ENCODE results near the gene WIPF3.

WIPF3 gene

DNA sequence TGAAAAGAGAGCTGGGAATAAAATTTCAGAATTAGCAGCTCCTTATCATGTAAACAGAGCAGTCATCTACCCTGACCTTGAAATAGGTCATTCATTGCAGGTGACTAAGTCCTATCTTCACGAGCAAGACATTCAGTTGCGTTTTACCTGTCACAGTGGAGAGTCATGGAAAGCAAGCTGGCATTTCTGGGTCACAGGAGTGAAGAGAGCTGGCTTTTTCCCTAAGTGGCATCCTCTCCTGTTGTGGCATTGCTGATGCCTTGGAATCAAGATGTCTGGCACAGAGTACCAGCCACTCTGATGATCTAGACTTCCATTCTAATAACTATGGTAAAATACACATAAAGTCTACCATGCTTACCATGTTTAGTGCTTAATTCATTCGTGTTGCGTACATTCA lies 112.5 kb downstream of the WIPF3 start:
- DNase-seq, result no peak

DNA sequence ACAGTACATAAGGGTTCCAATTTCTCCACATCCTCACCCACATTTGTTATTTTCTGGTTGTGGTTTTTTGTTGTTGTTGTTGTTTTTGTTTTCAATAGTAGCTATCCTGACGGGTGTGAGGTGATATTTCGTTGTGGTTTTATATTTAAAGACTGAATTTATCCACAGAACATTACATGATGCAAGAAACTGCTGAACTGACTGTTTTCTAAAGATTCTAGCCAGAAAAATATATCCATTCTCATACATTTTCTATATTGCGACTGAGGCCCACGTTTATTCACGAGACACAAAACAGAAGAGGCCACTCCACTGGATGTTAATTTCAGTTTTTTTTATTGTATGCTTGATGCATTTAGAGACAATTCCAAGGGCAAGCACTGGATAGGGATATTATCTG lies 113.5 kb downstream of the WIPF3 start:
- DNase-seq, result no peak

DNA sequence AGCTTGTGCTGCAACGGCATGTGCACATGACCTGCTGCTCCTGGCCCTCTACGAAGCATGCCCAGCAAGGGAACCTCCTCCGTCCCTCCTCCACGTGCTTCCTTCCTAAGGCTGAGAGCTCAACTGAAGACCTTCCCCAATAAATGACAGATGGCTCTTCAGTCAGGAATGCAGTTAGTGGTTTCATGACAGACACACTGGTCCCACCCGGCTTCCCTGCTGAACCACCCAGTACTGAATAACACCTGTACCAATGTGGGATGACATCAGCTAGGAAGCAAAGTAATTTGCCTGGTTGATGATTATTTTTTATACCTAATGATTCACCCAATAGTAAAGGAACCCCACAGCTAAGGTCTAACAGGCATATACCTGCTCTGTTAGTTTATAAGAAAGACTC lies 114.2 kb downstream of the WIPF3 start:
- DNase-seq, result no peak

DNA sequence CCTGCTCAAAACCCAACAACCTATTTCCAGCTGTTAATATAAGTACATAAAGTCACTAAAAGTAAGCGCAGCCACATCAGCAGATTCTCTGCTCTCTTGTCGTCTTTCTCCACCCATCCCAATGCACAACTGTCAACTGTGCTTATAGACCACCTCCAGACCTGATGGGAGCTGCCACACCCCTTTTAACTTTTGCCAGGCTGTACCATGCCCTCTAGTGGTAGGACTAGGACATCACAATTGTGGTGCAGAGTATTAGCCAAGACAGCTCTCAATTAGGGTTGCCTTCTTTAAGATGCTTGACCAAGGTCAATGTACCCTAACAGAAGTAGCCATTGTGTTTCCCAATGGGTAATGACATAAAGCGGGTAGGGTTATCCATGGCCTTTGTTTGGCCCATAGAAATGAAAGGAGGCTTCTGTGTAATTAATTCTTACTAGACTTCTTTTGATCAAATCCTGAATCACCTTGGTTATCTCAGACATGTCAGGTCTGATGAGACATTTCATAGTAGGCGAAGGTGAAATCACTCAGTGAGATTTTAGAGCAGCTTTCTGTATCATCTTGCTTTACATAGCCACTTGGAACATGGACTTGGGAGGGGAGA lies 115.2 kb downstream of the WIPF3 start:
- DNase-seq, result no peak

DNA sequence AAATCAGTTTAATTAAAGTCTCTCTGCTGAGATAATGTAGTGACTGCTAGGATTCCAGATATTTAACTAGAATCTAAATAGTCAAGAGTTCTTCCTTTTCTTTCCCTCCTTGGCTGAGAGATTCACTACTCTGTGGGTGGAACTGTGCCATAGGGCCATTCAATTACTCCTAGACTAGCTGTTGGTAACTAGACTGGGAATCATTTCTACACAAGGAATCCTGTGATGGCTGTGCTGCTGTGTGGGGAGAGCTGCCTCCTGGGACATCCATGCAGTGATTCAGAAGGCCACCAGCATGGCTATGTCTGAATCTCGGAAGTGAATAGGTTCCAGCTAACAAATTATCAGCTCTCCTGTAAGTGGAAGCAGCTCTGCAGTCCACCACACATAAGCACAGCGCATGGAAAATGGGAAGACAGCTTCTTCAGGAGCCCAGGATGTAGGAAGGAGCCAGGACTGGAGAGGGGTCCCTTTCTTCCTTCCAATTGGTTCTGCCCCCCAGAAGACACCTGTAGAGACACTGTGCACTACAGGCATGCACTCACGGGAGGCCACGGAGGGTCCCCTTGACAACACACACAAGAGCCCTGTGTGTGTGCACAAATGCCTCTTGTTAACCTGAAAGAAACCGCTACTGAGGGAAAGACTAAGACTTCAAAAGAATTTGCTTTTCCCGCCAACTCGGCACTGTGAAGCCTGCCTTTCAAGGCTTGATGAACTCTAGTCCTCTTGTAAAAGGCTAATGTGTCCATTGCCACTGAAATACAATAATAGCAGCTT lies 116.8 kb downstream of the WIPF3 start:
- no peak for DNase-seq

DNA sequence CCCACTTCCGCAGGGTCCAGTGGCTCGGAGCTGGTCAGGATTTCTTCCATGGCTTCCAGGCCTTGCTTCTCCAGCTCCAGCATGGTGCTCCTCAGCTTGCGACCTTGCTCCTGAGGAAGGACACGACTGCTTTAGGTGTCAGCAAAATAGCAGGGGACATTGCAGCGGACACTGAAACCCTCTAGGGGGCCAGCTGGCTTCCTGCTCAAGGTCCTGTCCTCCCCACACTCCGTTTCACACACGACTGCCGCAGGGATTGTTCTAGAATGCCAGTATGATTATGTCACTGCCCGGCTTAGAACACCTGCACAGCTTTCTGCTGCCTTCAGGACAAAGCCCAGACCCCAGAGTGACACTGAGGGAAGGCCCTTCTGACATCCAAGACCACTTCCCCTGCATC lies 117.7 kb downstream of the WIPF3 start:
- no peak for DNase-seq

DNA sequence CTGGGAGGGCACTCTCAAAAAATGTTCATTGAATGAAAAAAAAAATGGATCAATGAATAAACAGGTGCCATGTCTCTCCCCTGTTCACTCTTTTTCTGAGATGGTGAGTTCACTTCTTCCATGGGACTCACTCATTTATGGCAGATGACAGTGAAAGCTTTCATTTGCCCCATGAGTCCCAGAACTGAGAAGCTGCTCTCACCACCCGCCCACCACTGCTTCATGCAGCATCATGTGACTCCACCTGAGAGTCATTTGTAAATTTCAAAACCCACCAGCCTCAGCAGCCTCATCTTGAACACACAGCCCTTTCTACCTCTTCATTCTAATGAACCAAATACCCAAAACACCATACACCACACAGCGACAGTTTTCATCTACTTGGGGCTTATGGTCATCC lies 118.4 kb downstream of the WIPF3 start:
- no peak for DNase-seq

DNA sequence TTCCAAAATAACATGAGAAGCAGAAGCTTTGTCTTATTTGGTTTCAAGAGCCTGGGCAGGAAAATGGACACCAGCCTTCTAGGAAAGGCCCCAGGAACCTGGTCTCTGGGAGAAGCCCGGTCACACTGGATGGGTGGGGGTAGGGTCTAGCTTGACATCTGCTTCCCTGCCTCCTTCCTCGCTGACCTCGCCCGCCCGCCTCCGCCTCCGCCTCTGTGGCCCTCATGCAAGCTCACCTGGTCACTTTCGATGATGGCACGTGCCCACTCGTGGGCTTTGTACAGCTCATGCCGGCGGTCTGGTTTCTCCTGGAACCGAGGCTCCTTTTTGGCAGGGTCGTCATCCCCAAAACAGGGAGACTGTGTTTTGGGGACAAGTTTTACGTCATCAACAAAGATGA lies 119.9 kb downstream of the WIPF3 start:
- DNase-seq, result no peak

DNA sequence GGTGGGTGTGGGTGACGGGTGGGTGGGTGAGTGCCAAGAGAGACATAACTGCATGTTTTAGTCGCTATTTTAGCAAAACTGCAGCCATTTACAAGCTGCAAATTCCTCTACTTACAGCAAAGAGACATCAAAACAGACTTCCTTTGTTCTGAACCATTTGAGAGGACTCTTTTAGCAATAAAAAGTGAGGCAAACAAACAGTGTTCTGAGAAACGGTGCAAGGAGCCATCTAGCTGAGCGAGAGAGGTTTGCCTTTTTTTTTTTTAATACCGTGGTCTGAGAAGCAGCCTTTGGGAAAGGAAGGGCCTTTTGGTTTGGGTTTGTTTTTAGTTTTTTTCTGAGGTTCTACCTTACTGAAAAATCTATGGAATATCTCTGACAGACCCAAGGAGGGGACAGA lies 120.4 kb downstream of the WIPF3 start:
- no peak for DNase-seq

DNA sequence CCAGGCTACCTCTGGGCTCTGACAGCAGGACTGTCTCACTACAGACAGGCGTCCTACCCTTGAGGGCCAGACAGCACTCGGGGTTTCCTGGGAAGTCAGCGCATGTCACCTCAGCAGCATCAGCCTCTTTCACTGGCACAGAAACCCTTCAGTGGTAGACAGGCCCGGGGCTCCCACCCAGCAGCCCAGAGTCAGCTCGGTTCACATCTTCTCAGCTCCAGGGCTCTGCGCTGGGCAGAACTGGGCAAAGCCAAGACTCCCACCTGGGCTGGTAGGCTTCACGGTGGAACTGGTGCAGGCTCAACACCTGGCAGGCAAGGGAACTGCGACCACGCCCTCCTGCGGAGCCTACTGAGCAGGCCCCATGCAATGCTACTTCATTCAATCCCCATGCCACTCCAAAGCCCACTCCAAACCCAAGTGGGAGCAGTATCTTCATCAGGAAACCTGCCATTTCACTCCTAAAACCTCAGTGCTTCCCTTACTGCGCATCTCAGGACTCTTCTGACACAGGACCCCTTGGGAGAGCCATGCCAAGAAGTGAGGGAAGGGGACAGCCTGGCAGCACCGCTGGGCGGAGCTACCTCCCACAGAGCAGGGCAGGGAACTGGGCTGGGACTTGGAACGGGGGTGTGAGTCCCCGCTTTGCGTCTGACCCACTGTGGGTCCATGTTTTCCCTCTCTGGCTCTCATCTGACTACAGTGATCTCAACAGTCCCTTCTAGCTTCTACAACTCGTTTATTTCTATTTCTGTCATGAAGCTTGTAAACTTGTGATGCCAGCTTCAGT lies 122.9 kb downstream of the WIPF3 start:
- DNase-seq, result no peak

DNA sequence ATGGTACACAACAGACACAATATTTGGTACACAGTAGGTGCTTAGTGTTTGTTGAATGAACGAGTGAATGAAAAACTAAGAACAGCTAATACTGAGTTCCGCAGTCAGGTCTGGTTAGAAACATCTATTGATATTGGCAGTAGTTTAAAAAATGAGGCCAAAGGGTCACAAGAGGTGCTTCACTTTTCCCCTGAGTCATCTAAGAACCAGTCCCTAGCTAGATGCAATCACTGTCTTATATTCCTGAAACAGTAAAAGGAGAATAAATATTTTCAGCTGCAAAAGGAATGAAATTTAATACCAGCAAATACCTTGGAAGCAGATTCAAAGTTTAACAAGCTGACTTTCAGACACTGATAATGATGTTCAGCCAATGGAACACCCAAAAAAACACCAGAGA lies 128.8 kb downstream of the WIPF3 start:
- no peak for DNase-seq

DNA sequence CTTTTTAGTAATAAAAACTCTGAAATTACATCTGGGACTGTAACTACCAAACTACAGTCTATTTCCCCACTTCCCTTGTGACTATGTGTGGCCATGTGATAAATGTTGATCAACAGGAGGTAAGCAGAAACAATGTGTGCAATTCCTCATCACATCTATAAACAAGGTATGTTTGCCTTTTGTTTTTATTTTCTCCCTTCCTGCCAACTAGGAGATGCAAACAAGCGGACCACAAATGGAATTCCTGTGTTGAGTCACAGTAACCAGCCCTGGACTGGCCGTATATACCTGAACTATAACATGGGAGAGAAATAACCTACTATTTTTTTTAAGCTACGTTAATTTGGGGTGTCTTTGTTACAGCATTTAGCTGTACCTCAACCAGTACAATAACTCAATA lies 130.8 kb downstream of the WIPF3 start:
- DNase-seq, result no peak

DNA sequence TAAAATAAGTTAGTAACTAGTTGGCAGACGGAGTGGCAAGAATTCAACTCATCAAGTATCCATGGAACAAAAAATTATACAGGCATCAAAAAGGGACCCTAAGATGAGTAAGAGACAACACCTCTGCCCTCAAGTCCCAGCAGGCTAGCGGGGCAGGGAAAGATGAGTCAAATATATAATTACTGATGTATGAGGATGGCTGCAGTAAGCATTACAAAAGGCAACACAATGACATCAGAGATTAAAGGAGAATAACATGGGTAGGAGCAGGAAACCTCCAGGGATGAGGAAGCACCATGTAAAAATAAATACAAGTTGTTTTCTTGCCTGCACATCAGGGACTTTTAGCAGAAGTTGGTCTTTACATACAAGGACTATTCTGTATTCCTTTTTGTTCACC lies 133.9 kb downstream of the WIPF3 start:
- no peak for DNase-seq

DNA sequence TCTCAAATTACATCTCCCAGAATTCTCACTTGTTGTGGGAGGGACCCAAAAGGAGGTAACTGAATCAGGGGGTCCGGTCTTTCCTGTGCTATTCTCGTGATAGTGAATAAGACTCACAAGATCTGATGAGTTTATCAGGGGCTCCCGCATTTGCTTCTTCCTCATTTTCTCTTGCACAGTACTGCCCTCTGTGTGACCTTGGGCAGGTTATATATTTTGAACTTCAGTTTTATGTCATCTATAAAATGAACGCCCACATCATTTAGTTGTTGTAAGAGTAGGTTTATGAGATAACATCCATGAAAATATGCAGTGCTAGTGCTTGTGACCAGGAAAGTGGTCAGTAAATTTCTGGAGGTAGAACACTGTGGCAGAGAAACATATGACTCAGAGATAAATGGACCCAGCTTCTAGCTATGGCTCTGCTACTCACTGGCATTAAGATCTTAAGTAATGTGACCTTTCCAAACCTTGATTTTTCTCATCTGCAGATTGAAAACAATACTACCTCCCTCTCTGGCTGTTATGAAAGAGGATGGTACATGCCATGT lies 139.0 kb downstream of the WIPF3 start:
- no peak for DNase-seq

DNA sequence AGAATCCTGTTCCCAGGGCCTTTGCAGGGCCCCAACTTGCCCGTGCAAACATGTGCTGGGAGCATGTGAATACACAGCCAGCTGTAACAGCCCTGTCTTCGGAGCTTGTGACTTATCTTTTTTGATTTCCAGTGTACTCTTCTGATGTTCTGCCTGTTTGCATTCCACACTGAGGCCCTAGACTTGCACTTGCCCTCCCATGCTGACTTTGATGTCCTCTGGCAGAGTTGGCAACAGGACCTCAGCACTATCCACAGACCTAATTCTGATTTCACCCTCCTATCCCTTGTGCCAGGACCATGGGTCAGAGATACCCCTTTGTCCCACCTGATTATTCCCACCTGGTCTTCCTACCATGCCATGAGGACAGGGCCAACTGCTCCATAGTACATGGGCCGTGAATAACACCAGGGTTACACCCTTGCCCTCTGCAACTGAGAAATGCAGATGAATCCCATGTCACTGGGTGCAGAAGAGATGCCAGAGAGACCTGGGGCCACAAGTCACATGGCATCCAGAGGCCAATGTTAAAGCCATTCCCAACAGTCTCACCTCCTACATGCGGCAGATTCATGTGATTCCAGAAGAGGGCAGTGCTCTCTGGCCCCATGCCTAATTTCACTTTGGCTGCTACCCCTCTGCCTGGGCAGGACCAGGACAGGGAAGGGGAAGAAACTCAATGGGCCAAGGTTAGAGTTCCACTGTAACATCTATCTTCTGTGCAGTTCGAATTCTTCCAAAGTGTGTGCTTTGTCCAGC lies 140.3 kb downstream of the WIPF3 start:
- no peak for DNase-seq

DNA sequence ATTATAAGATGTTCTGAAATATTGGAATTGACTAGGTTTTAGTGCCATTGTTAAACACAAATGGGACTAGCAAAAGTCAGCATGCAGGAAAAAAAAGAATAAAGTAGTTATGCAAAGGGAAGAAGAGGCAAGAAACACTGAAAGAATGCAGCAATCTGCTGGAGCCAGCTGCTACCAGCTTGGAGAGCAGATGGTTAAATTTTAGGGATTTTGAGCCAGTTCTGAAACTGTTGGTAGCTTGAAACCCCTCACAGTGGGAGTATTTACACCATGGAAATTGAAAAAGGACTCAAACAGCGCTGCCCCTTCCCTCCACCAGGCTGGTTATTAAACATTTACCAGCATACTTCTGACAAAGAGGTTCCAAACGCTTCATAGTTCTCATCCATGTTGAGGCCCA lies 142.3 kb downstream of the WIPF3 start:
- DNase-seq, result no peak

DNA sequence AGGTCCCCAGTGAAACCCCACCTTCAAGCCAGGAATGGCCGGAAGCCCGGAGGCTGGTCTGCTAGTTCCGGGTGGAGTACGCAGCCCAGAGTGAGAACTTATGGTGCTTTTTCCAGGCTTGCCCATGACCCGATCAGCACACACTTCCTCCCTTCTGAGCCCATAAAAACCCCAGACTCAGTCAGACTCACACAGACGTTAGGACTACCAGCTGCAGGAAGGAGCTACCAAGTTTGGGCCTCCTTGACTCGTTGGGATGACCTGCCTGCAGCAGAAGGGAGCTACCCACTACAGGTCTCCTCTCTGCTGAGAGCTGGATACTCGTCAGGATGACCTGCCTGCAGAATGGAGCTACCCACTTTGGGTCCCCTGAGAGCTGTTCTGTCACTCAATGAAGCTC lies 144.2 kb downstream of the WIPF3 start:
- DNase-seq, result no peak

DNA sequence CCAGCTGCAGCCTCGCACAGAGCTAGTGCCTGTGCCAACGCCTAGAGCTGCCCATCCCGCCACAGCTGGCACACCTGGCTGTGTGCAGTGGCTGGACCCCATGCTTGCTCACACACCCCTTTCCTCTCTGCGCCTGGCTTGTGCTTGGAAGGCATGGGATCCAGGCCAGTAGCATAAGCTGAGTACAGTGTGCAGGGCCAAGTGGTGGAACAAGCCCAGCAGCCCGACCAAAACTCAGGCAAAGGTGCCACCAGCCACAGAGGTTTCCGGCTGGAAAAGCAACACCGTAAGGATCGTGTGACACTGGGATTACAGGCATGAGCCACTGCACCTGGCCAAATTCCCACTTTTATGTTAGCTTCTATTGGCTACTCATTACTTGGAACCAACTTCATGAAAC lies 144.9 kb downstream of the WIPF3 start:
- no peak for DNase-seq

DNA sequence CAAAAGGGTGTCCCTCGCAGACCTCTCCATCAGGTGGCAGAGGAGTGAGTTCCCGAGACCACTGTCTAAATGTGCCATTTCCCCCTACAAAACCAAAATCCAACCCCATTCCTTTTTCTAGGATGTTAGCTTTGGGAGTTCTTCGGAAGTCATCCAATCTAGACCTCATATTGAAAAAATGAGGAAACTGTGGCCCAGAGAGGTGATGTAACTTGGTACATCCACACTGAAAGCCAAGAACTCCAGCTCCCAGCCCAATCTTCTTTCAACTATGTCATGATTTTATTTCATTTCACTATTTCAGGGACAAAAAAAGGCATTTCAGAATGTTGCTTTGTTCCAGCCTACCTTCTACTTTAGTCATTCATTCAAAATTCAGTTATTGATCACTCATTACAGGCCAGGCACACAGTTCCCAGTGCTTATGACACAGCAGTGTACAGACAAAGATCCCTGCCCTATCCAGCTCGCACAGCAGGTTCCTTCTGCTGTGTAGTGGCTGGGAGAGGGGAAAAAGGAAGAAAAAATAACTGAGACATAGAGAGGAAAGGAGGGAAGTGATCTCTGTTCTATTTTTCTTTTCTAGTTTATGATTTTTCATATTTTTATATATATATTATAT lies 147.5 kb downstream of the WIPF3 start:
- DNase-seq, result no peak

DNA sequence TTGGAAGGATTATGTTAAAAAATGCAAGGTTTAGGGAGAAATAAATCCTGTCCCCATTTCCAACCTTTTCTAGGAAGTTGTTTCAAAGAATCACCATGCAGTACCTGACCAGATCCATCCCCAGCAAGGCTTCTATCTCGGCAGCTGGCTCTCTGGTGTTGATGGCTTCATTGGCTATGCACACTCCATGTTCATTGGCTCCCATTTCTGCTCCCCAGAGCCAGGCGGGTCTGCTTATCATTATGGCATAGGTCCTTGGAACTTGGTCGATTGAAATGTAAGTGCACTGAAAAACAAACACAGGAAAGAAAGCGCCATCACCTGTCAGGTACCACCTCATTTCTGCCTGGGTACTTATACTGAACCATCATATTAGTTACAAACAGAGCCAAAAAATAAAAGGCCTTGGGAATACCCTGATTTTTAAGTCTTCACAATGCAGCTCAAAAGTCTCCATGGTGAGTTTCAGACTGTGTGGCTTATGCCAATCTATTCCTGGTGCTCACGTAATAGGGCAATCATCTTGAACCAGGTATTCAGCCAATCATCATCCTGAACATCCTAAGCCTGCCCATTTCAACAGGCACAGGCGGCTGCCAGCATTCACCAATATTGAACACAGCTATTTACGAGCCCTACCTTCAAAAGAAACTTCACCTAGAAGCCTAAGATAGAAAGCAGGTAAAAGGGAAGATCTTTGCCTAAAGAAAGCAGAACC lies 148.9 kb downstream of the WIPF3 start:
- no peak for DNase-seq

DNA sequence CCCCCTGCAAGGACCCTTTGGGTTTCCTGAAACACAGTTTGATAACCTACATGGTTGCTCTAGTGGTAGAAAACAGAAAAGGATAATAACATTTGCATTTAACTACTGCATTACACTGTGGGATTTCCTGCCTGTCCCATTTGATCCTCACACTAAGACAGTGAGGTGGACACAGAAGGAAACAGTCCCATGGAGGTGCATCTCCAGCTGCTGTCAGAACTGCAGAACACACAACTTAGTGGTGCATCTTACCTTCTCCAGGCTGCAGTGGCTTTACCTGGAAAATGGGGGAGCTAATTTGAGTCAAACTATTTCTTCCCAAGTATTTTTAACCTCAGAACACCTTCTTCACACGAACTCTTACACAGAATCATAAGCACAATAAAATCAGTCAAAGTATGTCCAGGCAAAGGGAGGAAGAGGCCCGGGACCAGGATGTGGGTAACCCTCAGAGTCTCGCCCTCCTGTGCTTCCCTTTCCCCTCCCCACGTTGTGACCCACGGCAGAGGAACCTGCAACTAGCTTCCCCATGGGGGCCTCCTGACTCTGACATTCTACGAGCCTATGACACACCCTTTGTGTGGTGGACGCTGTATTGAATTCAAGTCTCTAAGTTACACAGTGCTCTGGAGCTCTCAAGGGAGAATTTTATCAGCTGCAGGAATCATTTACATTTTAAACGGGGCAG lies 149.6 kb downstream of the WIPF3 start:
- no peak for DNase-seq

Data from T-helper 9 cell (primary cell).